Measurements from ENCODE around the gene C7orf25. TPM values are rescaled to one million over a fixed set of nuclear protein-coding genes. Genes with fewer than 3 reads are reported as not detected.

The C7orf25 gene
- total and polyA plus RNA-seq, 2 of the 13 experiments (the other 11 are each of a cell fraction or from before 2014, with no cell fraction given): 0.37 to 1.3 TPM

GRCh38 chr7:42911454-42912447 lies at the start of gene C7orf25 (continued):
- peak; percentile 93 for TF ChIP-seq POGK (CRISPR knock-in tag; conservative IDR thresholded peaks at IDR 0.05)
- peak; percentile 61; the same call in 1 of the 2 replicates for TF ChIP-seq REXO4 (CRISPR knock-in tag; IDR thresholded peaks at IDR 0.05; ENCODE audit: borderline replicate concordance)
- no peak for TF ChIP-seq TERF1 (CRISPR knock-in tag; IDR thresholded peaks at IDR 0.05)
- no peak for TF ChIP-seq RNF219 (CRISPR knock-in tag; IDR thresholded peaks at IDR 0.05)
- no peak; the same call in 1 of the 2 replicates for TF ChIP-seq SAFB2 (CRISPR knock-in tag; IDR thresholded peaks at IDR 0.05; ENCODE audit: borderline replicate concordance, low read depth)
- TF ChIP-seq ZNF597 (CRISPR knock-in tag; IDR thresholded peaks at IDR 0.05): no peak
- no peak; the same call in 1 of the 2 replicates for TF ChIP-seq ZNF768 (CRISPR knock-in tag; IDR thresholded peaks at IDR 0.05)
- peak; percentile 82; the same call in 1 of the 2 replicates for TF ChIP-seq ELF1 (CRISPR knock-in tag; IDR thresholded peaks at IDR 0.05)
- peak; percentile 29; the same call in 1 of the 2 replicates for TF ChIP-seq EEA1 (CRISPR knock-in tag; IDR thresholded peaks at IDR 0.05; ENCODE audit: borderline replicate concordance)
- TF ChIP-seq MLX (CRISPR knock-in tag; IDR thresholded peaks at IDR 0.05): no peak; the same call in 1 of the 2 replicates
- TF ChIP-seq MAFG (CRISPR knock-in tag; IDR thresholded peaks at IDR 0.05): no peak
- peak; percentile 54; the same call in 1 of the 2 replicates for TF ChIP-seq GFI1 (CRISPR knock-in tag; IDR thresholded peaks at IDR 0.05; ENCODE audit: borderline replicate concordance)
- no peak for TF ChIP-seq ZNF136 (CRISPR knock-in tag; IDR thresholded peaks at IDR 0.05; ENCODE audit: low read depth)
- no peak for TF ChIP-seq PLRG1 (conservative IDR thresholded peaks at IDR 0.05)
- no peak for TF ChIP-seq ZNF383 (CRISPR knock-in tag; IDR thresholded peaks at IDR 0.05; ENCODE audit: borderline replicate concordance)
- no peak for TF ChIP-seq ZSCAN30 (CRISPR knock-in tag; IDR thresholded peaks at IDR 0.05)
- no peak for TF ChIP-seq ZNF572 (CRISPR knock-in tag; IDR thresholded peaks at IDR 0.05)
- TF ChIP-seq MEF2D (CRISPR knock-in tag; IDR thresholded peaks at IDR 0.05): no peak
- TF ChIP-seq CCAR2 (optimal IDR thresholded peaks at IDR 0.05; ENCODE audit: low read depth, low read length): no peak
